ENCODE measurements around the gene ZNHIT2.
A peak's percentile ranks its signal among the peaks of the same experiment; 100 is the strongest.

ZNHIT2 gene

DNA sequence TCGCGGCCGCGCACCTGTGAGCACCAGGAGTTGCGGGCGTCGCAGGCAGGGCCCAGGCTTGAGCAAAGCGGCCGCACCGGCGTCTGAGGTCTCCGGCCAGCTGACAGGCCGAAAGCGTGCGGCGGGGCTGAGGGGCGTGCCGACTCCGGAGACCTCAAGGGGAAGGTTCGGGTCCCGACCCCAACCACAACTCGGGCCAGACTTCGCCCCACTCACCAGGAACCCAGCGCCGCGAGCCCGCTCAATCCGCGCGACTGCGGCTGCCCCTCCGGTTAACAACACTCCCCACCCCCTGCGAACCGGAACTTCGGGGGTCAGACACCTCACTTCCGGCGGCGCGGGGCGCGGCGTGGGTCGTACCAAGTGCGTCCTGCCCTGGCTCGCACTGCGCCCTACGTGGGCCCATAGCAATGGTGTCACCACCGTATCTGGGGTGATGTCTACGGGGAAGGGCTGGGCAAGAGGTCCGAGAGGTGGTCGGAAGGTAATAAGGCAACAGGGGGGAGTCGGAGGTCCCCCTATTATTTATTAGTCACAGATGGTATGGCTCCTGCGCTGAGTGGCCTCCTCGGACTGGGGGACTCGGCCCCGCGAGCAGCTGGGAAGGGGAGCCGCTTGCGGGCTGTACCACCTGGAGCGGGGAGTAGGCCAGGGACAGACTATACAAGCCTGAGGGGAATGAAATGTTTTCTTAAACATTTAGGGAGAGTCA, 16.9 kb upstream of the ZNHIT2 start, which contains the start of gene SYVN1:
Gene SYVN1 (minus strand): TSS at position 280 of the 712 bp plus-strand sequence. CDS start 918 bp downstream, outside the sequence.
- peak; percentile 92 for DNase-seq (ENCODE audit: low spot score)

DNA sequence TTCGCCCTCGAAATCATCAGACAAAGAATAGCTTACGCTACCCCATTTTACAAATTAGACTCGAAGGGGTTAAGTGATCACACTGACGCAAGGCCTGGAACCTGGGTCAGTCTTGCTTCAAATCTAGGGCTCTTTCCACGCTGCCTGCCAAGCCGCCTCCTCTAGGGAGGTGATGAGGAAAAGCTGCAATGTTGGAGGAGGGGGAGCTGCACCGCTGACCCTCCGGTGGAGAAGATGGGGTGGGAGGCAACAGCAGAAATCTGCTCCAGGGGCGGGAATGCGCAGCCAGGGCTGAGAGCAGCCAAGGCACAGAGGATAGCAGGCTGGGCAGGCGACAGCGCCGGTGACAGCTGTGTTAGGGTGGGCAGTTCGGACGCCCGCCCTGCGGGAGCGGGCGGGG, 16.2 kb upstream of the ZNHIT2 start:
- DNase-seq (ENCODE audit: low spot score), result no peak

DNA sequence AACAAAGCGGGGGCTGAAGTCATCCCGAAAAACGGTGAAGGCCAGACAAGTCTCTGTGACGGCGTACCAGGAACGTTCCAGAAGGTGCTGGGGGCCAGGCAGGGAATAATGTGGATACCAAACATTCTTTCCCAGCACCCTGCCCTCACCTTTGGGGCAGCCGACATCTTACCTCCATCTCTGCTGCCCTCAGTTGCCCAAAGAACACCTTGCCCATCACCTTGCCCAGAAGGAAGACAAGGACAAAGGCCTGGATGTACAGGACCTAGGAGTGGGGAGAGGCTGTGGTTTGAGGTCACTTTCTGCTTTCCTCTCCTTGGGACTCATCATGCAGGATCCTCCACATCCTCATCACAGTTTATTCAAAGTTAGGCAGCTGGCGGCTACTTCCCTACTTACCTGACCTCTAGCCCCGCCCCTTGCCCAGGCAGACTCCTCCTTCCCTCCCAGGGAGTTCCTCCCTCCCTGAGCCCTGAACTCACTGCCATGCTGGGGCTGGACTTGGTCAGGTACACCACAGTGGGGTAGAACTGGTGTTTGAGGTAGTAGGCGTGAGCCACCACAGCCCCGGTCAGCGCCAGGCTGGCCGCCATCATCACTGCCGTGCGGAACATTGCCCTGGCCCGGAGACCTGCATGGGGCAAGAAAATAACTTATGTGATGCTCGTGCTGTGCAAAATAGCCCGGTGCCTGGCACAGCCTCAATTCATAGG, 15.6 kb upstream of the ZNHIT2 start:
- DNase-seq (ENCODE audit: low spot score), result no peak

DNA sequence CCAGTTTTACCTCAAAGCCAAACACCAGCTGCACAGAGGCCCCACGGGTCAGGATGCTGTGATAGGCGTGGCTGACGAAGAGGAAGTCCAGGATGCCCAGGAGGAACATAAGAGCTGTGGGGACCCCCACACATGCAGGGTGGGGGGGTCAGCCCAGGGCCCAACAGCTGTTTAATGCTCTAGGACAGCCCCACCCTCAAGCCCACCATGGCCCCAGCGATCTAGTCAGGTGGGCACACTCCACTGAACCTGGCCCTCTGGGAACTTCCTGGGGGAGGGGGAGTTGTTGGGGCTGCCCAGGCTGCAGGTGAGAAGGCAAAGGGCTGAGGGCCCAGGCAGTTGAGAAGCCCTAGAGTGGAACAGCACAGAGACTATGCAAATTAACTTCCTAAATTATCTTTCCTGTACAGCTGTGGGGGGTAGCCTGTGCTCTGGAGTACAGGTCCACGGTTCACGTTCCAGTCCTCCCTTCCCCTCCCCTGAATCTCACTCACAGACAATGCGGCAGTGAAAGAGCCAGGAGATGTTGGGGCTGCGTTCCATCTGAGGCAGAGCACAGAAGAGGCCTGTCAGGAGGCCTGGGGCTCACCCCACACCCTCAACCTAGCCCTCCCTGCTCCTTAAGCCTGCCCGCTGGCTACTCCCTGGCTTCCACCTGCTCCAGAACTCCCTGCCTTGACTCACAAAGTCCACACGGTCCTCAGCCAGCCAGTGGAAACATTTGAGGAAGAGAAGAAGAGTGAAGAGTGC, 14.9 kb upstream of the ZNHIT2 start:
- no peak for DNase-seq (ENCODE audit: low spot score)

DNA sequence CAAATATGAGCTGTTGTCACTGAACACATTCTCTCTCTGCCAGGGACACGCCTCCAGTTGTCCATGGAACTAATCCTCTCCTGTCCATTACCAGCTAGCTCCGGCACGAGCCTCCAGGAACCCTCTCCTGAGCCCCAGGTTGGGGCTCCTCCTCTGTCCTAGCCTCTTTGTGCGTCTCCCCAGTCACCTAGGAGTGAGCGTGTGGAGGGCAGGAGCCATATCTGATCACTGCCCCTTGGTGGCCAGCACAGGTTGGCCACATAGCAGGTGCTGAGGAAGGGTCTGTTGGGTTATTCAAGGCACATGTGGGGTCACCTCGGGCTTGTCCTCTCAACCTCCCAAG, 14.4 kb upstream of the ZNHIT2 start:
- no peak for DNase-seq (ENCODE audit: low spot score)

DNA sequence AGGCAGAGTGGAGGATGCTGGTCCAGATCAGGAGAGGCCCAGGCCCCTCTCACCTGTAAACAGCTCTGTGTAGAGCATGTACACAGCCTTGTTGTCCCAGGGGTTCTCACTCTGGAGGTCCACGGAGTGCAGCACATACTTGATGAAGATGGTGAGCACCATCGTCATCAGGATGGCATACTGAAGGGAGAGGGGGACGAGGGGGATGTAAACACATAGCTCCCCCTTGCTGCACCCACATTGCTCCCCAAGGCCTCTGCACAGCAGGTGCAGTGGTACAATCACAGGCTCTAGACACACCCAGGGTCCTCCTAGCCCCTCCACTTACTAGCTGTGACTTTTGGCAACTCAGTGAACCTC, 13.9 kb upstream of the ZNHIT2 start:
- no peak for DNase-seq (ENCODE audit: low spot score)

DNA sequence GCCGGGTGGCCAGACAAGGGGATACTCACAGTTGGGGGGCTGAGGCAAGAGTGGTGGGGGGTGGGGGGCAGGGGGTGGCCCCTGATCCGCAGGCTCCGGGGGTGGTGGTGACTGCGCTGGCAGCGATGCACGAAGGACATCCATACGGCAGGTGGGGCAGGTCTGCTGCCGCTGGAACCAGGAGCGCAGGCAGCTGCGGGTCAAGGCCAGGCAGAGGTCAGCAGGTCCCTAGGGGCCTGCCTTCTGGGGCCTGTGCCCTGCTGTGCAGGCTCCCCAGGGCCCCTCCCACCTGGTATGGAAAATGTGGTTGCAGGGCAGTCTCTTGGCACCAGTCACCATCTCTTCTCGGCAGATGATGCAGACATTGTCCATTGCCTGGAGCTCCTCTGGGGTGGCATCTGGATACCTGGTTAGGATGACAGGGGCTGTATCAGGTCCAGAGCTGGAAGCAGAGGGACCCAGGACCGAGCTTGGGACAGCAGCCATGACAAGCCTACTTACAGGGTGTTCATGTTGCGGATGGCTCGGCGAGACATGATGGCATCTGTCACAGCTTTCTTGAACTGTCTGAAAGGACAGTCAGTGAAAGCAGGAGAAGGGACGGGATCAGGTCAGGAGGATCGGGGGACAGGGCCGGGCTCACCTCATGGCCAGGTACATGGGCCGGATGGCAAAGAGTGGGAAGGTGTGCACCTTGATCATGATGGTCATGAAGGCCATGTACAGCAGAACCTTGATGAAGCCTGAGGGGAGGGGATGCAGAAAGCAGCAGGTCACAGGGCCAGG, 13.3 kb upstream of the ZNHIT2 start:
- DNase-seq (ENCODE audit: low spot score), result no peak

DNA sequence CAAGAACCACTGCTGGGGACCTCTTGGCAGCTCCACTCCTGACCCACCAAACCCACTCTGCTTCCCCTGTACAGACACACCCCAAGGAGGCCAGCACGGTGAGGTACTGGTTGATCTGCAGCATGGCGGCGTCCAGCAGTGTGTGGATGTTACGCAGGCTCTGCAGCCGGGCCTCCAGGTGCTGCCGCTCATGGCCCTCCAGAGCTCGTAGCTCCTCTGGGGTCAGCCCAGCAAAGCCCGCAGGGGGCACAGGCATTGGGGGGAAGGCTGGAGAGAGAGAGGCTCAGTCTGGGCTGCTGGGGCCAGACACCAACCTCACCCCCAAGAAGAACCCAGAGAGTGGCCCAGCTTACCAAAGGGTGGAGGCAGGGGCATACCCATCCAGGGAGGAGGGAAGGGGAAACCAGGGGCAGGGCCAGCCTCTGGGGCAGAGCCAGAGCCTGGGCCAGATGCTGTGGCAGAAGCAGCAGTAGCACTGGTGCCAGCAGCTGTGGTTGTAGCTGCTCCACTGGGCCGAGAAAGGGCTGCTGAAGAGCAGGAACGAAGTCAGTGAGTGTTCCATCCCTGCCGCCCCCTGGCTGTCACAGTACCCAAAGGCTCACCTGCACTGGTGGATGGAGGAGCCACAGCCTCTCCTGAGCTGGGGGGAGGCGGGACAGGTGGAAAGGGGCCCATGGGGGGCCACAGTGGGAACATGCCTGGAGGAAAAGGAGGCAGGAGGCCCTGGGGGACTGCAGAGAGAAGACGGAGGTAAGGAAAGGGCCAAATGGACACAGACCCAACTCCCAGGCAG, 12.3 kb upstream of the ZNHIT2 start:
- DNase-seq (ENCODE audit: low spot score), result no peak

DNA sequence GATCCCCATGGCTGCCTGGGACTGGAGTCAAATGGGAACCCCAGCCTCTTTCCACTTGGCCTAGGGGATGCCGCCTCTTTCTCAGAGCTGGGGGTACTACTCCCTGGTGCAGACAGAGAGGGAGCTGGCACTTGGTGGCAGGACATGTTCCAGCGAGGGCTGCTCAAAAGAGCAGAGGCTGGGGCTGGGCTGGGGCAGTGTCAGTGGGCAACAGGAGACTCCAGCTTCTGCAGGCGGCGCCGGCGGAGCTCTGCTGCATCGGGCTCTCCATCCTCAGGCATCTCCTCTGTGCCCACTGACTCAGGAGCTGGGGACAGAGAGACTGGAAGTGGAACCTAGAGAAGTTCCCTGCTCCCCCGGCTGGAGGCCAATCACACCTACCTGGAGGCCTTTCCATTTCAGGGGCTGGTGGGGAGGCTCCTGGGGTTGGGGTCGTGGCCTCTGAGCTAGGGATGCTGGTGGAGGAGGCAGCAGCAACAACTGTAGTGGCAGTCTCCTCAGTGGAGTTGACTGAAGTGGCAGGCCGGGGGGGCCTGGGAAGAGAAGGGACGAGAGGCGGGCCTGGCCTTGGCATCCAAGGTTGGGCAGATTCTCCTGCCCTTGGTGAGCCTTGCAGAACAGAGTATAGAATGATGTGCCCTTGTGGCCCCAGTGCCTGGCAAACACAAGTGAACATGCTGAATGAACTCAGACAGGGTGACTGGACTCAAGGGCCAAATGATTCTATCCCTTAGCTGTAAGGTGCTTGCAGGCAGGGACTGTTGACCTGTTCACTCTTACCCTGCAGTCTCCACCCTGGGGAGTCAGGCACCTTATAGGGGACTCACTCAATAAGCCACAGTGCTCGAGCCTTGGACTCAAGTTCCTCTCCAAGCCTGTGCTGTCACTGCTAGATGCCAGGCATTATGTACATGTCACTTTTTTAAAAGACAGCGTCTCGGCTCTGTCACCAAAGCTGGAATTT, 11.0 kb upstream of the ZNHIT2 start:
- DNase-seq (ENCODE audit: low spot score), result no peak

DNA sequence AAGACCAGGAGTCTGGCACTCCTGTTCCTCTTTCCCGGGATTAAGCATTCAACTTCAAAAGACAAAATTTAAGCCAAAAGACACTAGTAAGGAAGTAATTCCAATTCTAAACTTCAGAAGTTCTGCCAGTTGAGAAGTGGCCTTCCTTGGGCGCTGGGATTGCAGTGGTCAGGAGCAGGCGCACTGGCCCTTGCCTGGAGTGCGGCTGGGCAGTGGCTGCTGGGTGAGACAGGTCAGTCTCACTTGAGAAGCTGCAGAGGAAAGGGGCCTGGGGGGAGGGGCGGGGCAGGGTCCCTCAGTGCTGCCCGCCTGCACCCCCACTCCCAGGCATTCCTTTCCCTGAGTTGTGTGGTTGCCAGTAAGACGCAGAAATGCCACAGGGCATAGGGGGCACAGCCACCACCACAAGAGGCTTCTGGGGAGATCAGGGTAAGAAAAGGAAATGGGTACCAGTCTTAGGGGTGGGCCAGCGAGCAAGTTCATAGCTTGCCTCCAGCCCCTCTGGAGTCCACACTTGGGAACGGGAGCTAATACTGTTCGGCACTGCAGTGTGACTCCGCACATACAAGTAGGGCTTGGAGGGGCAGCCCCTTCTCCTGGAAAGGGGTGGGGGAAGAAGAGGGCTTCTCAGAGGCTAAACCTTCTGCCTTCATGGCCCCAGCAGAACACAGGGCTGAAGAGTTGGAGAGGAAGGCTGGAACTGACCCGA, 10.1 kb upstream of the ZNHIT2 start:
- no peak for DNase-seq (ENCODE audit: low spot score)

DNA sequence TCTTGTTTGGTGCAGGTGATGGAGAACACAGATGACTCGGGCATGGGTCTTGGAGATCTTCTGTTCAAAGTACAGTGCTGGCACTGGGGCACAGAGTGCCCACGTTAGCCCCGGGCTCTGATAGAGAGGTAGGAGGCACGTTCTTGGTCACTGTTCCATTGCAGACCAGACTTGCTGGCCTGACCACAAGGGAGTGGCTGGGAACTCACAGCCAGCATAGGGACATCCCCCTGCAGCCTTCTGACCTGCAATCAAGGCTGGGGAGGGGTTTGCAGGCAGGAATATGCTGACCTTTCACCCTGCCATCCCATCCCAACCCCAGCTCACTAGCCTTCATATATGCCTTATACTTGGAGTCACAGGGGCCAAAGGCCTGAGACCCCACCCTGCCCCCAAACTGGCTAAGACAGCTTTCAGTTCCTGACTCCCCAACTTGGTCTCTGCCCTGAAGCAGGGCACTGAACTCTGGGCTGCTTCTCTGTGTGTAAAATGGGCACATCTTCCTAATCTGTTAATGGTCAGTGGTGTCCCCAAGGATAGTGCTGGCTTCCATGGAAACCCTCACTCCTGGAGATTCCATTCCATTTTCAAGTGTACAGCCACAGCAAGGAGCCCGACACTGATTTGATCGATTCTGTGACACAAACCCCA, 9.2 kb upstream of the ZNHIT2 start:
- DNase-seq (ENCODE audit: low spot score), result no peak

DNA sequence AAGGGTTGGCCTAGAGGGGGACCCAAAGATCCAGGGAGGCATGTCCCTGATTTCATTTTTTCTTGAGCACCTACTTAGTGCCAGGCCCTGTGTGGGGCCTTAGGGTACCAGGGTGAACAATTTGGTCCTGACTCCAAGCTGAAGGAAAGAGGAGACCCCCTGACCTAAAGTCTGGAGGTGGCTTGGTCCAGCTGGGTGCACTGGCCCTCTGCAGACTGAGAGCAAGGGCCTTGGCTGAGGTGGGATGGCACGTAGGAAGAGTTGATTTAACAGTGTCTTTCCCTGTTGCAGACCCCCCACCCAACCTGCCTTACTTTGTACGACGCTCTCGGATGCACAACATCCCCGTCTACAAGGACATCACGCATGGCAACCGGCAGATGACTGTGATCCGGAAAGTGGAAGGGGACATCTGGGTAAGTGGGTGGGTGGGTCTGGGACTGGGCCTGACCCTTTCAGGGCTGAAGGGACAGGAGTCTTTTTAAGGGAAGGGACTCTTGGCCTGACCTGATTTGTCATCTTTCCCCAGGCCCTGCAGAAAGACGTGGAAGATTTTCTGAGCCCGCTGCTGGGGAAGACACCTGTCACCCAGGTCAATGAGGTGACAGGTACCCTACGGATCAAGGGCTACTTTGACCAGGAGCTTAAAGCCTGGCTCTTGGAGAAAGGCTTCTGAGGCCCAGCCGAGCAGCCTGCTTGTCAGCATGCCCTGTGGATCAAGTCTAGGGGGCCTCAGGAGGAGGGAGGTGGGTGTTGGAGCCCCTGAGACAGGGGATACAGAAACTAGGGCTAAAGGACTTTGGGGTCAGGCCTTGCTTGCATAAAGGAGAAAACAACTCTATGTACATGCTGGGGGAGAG, 7.9 kb upstream of the ZNHIT2 start:
- no peak for DNase-seq (ENCODE audit: low spot score)

DNA sequence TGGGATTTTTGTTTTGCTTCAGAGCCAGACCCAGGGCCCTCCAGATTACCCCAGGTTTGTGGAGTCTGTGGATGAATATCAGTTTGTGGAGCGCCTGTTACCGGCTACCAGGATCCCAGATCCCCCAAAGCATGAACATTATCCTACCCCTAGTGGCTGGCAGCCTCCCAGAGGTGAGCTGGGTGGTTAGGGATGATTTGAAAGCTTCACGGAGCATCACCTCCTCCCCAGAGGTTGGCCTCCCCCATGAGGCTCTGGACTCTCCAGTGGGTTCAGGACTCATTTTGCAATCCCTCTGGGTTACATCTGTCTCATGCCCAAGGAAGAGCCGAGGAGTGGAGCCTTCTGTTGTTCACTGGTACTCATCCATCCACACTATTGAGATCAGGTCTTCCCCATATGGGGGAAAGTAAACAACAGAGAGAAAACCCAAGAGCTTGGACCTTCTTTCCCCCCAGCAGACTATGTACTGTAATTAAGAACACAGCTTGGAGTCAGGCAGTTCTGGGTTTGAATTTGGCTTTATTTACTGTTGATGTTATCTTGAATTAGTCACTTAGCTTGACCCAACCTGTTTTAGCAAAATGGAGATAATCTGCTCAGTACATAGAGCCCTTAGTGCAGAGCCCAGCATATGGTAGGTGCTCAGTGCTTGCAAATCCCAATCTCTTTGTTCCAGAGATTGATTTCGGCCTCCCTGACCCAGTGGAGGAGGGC, 7.1 kb upstream of the ZNHIT2 start:
- DNase-seq (ENCODE audit: low spot score), result no peak

DNA sequence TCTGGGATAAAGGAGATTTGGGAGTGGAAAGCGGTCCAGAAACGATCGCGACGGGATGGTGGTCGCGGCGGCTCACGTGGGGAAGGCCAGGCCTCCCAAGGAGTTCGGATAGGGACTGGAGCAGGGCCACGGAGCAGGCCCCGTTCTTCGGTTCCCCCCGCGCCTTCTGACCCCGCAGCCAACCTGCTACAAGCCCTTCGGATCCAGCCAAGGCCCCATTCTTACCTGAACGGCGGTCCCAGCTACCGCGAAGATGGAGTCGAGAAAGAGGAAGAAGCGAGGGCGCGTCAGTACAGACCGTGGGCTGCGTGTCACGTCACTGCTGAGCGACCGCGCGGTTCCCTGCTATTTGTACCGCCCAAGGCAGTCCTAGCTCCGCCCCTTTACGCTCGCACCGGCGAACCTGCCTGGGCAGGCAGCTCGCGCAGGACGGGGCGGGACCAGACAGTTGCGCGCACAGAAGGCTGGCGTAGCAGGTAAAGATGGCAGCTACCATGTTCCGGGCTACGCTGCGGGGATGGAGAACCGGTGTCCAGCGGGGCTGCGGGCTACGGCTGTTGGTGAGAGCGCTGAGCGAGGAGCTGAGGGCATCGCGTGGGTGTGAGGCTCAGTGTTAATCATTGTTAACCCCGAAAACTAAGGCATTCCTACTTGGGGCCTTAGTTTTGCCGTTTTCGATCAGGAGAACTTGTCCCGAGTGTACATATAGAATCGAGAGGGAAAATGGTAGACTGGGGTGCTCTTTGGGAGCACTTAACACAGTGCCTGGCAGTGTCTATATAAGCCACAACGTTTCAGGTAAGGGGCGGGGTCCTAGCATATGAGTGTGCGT, 4.6 kb upstream of the ZNHIT2 start, which contains the start of the genes FAU and MRPL49:
Gene FAU (minus strand): TSS at position 270 of the 832 bp plus-strand sequence. CDS start 321 bp downstream, outside the sequence.
Gene MRPL49 (plus strand): TSS at position 457 of the 832 bp plus-strand sequence. CDS start 26 bp downstream, at position 483.
- DNase-seq (ENCODE audit: low spot score), result peak; percentile 91

DNA sequence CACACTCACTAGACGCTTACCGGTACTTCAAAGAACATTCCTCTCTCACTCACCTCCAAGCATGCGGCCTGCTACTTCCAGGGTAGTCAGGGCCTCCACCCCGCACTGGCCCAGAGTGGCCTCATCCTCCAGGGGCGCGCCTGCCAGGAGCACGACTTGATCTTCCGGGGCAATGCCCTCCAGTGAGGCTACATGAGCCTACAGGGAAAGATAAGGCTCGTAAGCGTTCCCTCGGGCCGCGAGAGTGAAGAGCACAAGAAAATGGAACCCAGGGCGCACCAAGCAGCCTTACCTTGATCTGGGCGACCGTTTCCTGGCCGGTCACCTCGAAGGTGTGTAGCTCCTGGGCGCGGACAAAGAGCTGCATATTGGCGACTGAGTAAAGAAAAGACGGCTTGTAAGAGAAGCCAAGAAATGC, 4.0 kb upstream of the ZNHIT2 start:
- no peak for DNase-seq (ENCODE audit: low spot score)

DNA sequence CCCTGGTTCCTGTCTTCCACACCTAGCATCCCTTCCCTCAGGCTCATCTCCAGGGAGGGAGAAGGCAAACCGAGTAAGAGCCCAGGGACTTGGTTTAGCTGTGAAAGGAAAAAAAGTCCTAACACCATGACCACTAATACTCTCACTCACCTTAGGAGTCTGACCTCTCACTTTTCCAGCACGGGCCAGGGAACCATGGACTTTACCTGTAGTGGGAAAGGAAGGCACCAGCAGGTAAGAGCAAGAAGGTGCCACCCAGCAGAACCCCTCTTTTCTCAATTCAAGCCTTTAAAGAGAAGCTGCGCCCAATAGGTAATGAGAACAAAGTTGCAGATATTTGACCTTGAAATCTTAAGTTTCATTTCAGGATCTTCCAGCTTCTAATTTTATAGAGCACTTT, 3.3 kb upstream of the ZNHIT2 start:
- no peak for DNase-seq (ENCODE audit: low spot score)
